ENCODE results near the gene HNRNPR.
"Not testable (repeated sequence)": the region's sequence is repeated elsewhere in the genome, so short reads cannot be mapped to it uniquely, and the experiment has no call there.

The HNRNPR gene

GRCh38 chr1:23344111-23344986, at the start of gene HNRNPR:
Gene HNRNPR (minus strand): TSS chr1:23344284. CDS start chr1:23341008, 3,276 bp downstream.
- peak; percentile 99 for DNase-seq

GRCh38 chr1:23393706-23394105, 49.6 kb upstream of the HNRNPR start:
- DNase-seq = no peak

- no peak for DNase-seq
Measured at GRCh38 chr1:23392125-23392855, 48.2 kb upstream of the HNRNPR start.

DNA sequence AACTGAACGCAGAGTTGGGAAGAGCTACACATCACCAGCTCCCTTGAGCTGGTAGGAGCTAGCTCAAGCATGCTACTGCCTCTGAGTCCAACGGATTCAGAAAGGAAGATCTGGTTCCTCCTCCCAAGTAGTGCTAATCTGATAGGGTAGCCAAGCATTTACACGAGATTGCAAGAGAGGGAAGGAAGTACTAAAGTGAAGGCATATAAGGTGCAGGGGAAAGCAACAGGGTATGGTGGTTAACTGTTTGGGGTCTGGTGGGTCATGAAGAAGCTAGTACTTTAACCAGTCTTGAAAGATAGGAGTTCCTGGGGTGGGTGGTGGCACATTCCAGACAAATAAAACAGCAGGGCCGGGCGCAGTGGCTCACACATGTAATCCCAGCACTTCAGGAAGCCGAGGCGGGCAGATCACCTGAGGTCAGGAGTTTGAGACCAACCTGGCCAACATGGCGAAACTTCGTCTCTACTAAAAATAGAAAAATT, 45.8 kb upstream of the HNRNPR start:
- no peak for DNase-seq

GRCh38 chr1:23387494-23387893, 43.4 kb upstream of the HNRNPR start:
- DNase-seq = no peak

- DNase-seq = no peak
Measured at GRCh38 chr1:23385119-23385621, 41.1 kb upstream of the HNRNPR start.

DNA sequence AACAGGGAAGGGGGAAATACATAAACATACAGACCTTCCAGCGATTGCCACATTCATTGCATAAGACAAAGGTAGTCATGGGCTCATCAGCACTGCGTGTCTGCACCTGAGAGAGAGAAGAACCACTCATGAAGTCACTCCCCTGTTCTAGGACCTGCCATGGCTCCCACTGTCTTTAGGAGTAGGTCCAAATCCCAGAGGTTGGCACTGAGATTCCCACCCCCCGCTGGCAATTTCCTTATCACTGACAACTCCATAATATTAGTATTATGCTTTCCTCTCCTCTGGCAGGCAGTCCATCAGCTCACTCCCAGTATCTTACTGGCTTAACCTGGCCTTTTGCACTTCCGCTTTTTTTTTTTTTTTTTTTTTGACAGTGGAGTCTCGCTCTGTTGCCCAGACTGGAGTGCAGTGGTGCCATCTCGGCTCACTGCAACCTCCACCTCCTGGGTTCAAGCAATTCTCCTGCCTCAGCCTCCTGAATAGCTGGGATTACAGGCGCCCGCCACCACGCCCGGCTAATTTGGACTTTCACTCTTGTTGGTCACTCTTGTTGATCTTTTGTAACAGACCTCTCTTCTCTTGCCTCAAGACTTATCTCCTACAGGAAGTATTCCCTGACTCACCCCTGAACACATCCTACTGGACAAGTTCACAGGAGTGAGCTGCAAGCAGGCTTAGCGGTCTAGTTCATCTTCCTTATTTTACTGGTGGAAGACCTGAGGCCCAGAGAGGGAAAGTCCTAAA, 40.4 kb upstream of the HNRNPR start:
- DNase-seq = no peak

GRCh38 chr1:23383577-23384311, 39.7 kb upstream of the HNRNPR start:
- DNase-seq = no peak

GRCh38 chr1:23381233-23381885, 37.3 kb upstream of the HNRNPR start:
- no peak for DNase-seq

- no peak for DNase-seq
Measured at GRCh38 chr1:23380719-23381118, 36.6 kb upstream of the HNRNPR start.

DNA sequence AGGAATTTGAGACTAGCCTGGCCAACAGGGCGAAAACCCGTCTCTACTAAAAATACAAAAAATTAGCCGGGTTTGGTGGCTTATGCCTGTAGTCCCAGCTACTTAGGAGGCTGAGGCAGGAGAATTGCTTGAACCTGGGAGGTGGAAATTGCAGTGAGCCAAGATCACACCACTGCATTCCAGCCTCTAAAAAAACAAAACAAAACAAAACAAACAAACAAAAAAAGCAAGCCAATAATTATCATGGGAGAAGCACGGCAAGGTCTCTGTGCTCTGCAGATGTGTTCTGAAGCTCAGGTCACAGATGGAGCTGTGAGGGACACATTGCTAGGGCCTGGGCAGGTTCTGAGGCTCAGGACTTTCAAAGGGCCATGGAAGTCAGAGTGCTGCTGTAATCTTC, 36.2 kb upstream of the HNRNPR start:
- not testable (repeated sequence) for DNase-seq

GRCh38 chr1:23376890-23377811, 33.1 kb upstream of the HNRNPR start:
- DNase-seq = no peak

DNA sequence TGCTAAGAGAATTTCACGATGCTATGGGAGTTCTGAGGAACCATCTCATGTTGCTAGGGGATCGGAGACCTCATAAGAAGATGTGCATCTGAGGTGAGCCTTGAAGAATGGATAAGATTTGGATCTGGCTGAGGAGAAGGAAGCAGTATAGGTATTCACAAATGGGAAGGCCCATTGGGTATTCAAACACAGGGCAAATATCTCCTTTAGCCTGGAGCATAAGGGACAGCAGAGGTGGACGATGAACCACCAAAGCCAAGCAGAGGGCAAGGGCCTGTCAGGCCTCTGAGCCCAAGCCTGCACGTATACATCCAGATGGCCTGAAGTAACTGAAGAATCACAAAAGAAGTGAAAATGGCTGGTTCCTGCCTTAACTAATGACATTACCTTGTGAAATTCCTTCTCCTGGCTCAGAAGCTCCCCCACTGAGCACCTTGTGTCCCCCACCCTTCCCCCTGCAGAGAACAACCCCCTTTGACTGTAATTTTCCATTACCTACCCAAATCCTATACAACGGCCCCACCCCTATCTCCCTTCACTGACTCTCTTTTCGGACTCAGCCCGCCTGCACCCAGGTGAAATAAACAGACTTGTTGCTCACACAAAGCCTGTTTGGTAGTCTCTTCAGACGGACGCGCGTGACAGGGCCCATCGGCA, 30.1 kb upstream of the HNRNPR start:
- DNase-seq = not testable (repeated sequence)

- DNase-seq = no peak
Measured at GRCh38 chr1:23371987-23372880, 28.1 kb upstream of the HNRNPR start.

- DNase-seq = no peak
Measured at GRCh38 chr1:23370709-23371584, 26.9 kb upstream of the HNRNPR start.

GRCh38 chr1:23370330-23370708, 26.2 kb upstream of the HNRNPR start:
- no peak for DNase-seq

- peak; percentile 26 for DNase-seq
Measured at GRCh38 chr1:23369335-23370013, 25.4 kb upstream of the HNRNPR start, which contains the start of gene ZNF436. Gene ZNF436 (minus strand): TSS chr1:23369836. CDS start chr1:23368005, 1,831 bp downstream.
